ENCODE results near the gene CD5L. TPM values are rescaled to one million over a fixed set of nuclear protein-coding genes. Genes with fewer than 3 reads are reported as not detected.

Gene CD5L
- total RNA-seq, 3 donors from 2014 or later, result not detected

DNA sequence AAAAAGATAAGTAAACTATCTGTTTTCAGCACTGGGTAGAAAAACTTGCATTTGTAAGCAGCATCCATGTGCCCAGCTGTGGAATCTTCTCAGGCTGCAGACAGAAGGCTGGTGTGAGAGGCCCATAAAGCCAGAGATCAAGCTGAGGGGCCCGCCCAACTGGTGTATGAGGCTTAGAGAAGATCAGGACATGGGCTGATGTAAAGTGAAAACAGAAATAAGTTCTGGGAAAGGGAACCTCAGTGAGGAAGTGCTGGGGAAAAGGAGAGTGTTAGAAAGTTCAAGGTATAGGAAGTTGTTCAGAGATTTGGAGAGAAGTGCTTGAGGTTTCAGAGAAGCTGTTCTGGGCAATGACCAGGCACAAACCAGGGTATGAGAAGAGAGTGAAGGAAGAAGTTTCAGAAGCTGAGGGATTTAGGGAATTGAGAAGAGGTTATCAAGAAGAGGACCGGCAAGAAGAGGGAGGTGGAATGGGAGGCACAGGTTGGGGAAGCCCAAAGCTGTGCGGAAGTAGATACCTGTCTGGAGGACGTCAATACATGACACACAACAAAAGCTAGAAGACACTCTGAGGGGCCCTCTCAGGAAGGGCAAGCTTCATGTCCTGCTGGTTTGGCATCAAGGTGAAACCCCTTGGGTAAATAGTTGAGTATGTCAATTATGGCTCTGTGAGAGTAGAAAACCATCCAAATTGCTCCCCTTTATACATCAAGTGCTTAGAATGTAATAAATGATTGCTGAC, 2.7 kb upstream of the CD5L start:
- no peak for DNase-seq (ENCODE audit: low spot score in 2 of 2)
- intact Hi-C loops (cut with DNase I; ENCODE audit: low total_unique reads), result no loop called here
- TF ChIP-seq, protein P1, sequence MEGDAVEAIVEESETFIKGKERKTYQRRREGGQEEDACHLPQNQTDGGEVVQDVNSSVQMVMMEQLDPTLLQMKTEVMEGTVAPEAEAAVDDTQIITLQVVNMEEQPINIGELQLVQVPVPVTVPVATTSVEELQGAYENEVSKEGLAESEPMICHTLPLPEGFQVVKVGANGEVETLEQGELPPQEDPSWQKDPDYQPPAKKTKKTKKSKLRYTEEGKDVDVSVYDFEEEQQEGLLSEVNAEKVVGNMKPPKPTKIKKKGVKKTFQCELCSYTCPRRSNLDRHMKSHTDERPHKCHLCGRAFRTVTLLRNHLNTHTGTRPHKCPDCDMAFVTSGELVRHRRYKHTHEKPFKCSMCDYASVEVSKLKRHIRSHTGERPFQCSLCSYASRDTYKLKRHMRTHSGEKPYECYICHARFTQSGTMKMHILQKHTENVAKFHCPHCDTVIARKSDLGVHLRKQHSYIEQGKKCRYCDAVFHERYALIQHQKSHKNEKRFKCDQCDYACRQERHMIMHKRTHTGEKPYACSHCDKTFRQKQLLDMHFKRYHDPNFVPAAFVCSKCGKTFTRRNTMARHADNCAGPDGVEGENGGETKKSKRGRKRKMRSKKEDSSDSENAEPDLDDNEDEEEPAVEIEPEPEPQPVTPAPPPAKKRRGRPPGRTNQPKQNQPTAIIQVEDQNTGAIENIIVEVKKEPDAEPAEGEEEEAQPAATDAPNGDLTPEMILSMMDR (IDR thresholded peaks at IDR 0.05), result no peak
- TF ChIP-seq POLR2AphosphoS5 (IDR thresholded peaks at IDR 0.05), result no peak
- no peak for TF ChIP-seq POLR2A (IDR thresholded peaks at IDR 0.05)
- H3K27ac ChIP-seq, result no peak overlapping the region
- no peaks in the 10 kb centered on the region for H3K9me3 ChIP-seq
- no peaks in the 10 kb centered on the region for H3K4me1 ChIP-seq
- H3K36me3 ChIP-seq, result no peaks in the 10 kb centered on the region
- no peak overlapping the region for H3K4me3 ChIP-seq
- no peaks in the 10 kb centered on the region for H3K27me3 ChIP-seq

- DNase-seq (ENCODE audit: low spot score in 2 of 2), result no peak
- intact Hi-C loops (cut with DNase I; ENCODE audit: low total_unique reads), result no loop called here
- H3K27me3 ChIP-seq, result no peaks in the 10 kb centered on the region
- H3K4me1 ChIP-seq, result no peaks in the 10 kb centered on the region
- no peaks in the 10 kb centered on the region for H3K9me3 ChIP-seq
- H3K36me3 ChIP-seq, result no peaks in the 10 kb centered on the region
- TF ChIP-seq, protein P1 (IDR thresholded peaks at IDR 0.05), result no peak
- no peak for TF ChIP-seq POLR2AphosphoS5 (IDR thresholded peaks at IDR 0.05)
- TF ChIP-seq POLR2A (IDR thresholded peaks at IDR 0.05), result no peak
- H3K27ac ChIP-seq, result no peak overlapping the region
- H3K4me3 ChIP-seq, result no peak overlapping the region
These were observed 1.3 kb upstream of the CD5L start for GRCh38 chr1:157842939-157843338.

DNA sequence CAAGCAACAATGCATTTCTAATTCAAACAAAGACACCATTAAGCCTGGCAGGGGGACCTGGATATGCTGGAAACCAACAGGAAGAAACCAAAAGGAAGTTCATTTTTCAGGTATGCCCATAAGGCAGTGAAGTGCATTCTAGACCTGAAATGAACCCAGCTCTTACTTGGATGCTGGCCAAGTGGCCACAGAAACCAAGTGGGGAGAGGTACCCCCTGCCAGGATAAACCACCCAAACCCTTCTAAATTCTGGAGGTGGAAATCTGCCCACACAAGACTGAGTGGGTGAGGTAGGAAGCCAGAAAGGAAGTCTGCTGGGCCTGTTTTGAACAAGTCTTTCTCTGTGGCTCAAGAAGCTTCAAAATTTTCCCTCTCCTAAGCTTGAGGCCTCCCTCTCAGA, 2.6 kb downstream of the CD5L start:
- no peak overlapping the region for H3K4me3 ChIP-seq
- TF ChIP-seq, protein P1 (IDR thresholded peaks at IDR 0.05), result no peak
- no peak for TF ChIP-seq POLR2AphosphoS5 (IDR thresholded peaks at IDR 0.05)

GRCh38 chr1:157834430-157834829, 7.2 kb downstream of the CD5L start:
- intact Hi-C loops (cut with DNase I; ENCODE audit: low total_unique reads), result no loop called here
- peaks cover 0 to 5% of the 10 kb centered on the region in 2 donors for H3K27me3 ChIP-seq
- H3K4me1 ChIP-seq, result no peaks in the 10 kb centered on the region
- no peak overlapping the region for H3K4me3 ChIP-seq
- H3K36me3 ChIP-seq, result no peaks in the 10 kb centered on the region
- H3K9me3 ChIP-seq, result no peaks in the 10 kb centered on the region
- TF ChIP-seq POLR2AphosphoS5 (IDR thresholded peaks at IDR 0.05) (no peak), POLR2A (IDR thresholded peaks at IDR 0.05) (no peak)
- TF ChIP-seq, protein P1 (IDR thresholded peaks at IDR 0.05), result no peak
- no peak overlapping the region for H3K27ac ChIP-seq
- no peak for DNase-seq (ENCODE audit: low spot score in 2 of 2)

More for the DNA sequence above, 2.6 kb downstream of the CD5L start:
- Histone ChIP-seq H3K36me3 (no peaks in the 10 kb centered on the region), H3K4me1 (no peaks in the 10 kb centered on the region), H3K27ac (no peak overlapping the region), H3K27me3 (peaks cover 0 to 5% of the 10 kb centered on the region in 2 donors), H3K9me3 (no peaks in the 10 kb centered on the region)
- intact Hi-C loops (cut with DNase I; ENCODE audit: low total_unique reads), result no loop called here
- DNase-seq (ENCODE audit: low spot score in 2 of 2), result no peak

- Histone ChIP-seq H3K27me3 (peaks cover 0 to 5% of the 10 kb centered on the region in 2 donors), H3K4me3 (no peak overlapping the region), H3K9me3 (no peaks in the 10 kb centered on the region), H3K27ac (no peak overlapping the region), H3K4me1 (no peaks in the 10 kb centered on the region), H3K36me3 (no peaks in the 10 kb centered on the region)
- DNase-seq (ENCODE audit: low spot score in 2 of 2), result no peak
- TF ChIP-seq, protein P1 (IDR thresholded peaks at IDR 0.05), result no peak
- TF ChIP-seq POLR2A (IDR thresholded peaks at IDR 0.05) (no peak), POLR2AphosphoS5 (IDR thresholded peaks at IDR 0.05) (no peak)
- intact Hi-C loops (cut with DNase I; ENCODE audit: low total_unique reads), result no loop called here
These were observed 8.5 kb downstream of the CD5L start for GRCh38 chr1:157833145-157833544.

All from breast epithelium (tissue), 4 donors.